Vagina (tissue), 2 donors: Measurements from ENCODE around the gene RYR1.

ENCODE experiments used
- POLR2A ChIP-seq, 2 donors: fragments of 450-650 bp; IDR thresholded peaks; one replicate each; pipeline ENCODE4 v1.6.1; 2017; ENCODE audit warnings: antibody characterized with exemption in 2 of 2, mild to moderate bottlenecking in 2 of 2, moderate library complexity in 2 of 2
- POLR2AphosphoS5 ChIP-seq, 2 donors: sonication (generic); formaldehyde crosslinking; IDR thresholded peaks; one replicate each; pipeline ENCODE4 v1.9.0; 2017; ENCODE audit warnings: antibody characterized with exemption in 2 of 2, mild to moderate bottlenecking in 2 of 2, low read depth in 1 of 2; ENCODE audit not compliant: insufficient read depth in 1 of 2
- TF ChIP-seq, protein P1 (sequence below), 3 experiments: fragments of 450-650 bp in 2 of 3; fragments of 200-600 bp in 1 of 3; sonication (generic) in 1 of 3; IDR thresholded peaks; one replicate each; pipeline ENCODE4 v1.5.1; 2017 to 2019; ENCODE audit warnings: antibody characterized with exemption in 3 of 3, mild to moderate bottlenecking in 2 of 3, moderate library complexity in 2 of 3

DNA sequence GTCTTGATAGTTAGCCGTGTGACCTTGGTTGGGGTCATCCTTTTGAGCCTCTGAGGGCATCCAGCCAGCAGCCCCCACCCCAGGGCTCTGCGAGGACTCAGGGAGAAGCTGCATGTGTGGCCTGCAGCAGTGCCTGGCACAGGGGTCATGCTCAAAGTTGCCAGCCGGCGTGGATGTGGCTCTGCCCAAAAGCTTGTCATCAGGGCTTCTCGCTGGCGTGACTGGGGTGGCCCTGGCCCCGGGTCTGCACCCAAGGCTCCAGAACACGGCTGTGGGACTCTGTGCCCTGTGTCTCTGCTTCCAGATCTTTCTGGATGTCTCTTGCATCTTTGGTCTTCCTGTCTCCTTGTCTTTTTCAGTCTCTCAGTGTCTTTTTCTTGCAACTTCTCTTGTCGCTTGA, 90.9 kb downstream of the RYR1 start:
- TF ChIP-seq, protein P1, sequence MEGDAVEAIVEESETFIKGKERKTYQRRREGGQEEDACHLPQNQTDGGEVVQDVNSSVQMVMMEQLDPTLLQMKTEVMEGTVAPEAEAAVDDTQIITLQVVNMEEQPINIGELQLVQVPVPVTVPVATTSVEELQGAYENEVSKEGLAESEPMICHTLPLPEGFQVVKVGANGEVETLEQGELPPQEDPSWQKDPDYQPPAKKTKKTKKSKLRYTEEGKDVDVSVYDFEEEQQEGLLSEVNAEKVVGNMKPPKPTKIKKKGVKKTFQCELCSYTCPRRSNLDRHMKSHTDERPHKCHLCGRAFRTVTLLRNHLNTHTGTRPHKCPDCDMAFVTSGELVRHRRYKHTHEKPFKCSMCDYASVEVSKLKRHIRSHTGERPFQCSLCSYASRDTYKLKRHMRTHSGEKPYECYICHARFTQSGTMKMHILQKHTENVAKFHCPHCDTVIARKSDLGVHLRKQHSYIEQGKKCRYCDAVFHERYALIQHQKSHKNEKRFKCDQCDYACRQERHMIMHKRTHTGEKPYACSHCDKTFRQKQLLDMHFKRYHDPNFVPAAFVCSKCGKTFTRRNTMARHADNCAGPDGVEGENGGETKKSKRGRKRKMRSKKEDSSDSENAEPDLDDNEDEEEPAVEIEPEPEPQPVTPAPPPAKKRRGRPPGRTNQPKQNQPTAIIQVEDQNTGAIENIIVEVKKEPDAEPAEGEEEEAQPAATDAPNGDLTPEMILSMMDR (IDR thresholded peaks at IDR 0.05), result no peak
- TF ChIP-seq POLR2A (IDR thresholded peaks at IDR 0.05) (no peak), POLR2AphosphoS5 (IDR thresholded peaks at IDR 0.05; ENCODE audit: insufficient read depth in 1 of 2, low read depth in 1 of 2) (no peak)
